ENCODE results near the gene ISY1. TPM values are rescaled to one million over a fixed set of nuclear protein-coding genes. Genes with fewer than 3 reads are reported as not detected.

Gene ISY1
- total RNA-seq, 1 donor from 2014 or later, result 23.6 TPM

DNA sequence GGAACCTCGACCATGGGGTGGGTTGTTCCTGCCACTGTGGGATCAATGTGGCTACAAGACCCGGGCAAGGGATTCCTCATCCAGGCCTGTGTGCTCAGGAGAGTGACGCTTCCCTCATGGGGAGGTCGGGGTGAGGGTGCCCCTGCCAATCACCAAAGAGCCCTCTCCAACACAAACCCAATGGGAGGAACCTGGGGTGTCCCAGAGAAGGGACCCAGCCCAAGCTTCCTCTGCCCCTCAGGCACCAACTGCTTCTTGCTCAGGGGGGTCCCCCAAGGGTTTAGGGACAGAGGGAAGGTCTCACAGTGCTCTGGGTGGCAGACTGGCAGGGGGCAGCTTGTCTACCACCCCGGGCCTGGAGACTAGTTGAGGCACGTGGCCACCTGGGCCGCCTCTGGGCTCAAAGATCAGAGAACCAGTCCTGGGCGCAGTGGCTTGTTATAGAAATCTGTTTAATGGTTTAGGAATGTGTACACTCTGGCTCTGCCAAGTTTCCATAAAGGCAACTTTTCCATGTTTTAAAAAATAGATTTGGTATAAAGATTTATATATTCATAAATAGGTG is 73.6 kb downstream of the ISY1 start:
- peak; percentile 40 for DNase-seq (ENCODE audit: low spot score)

DNA sequence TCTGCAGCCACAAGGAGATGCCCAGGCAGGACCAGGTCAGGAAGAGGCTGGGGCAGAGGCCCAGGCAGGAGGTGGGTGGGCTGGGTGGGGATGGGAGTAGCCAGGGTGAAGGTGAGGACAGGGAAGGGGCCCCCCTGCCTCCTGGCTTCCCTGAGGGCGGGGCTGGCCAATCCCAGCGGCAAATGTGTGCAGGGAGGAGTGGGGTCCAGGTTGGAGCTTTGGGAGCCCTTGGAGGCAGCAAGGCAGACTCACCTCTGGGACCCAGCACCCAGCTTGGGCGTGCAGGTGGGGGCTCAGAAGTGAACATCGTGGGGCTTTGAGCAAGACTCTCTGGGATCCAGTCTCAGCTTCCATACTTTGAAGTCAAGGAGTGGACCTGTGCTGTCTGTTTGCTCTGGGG is 75.0 kb downstream of the ISY1 start:
- no peak for DNase-seq (ENCODE audit: low spot score)

DNA sequence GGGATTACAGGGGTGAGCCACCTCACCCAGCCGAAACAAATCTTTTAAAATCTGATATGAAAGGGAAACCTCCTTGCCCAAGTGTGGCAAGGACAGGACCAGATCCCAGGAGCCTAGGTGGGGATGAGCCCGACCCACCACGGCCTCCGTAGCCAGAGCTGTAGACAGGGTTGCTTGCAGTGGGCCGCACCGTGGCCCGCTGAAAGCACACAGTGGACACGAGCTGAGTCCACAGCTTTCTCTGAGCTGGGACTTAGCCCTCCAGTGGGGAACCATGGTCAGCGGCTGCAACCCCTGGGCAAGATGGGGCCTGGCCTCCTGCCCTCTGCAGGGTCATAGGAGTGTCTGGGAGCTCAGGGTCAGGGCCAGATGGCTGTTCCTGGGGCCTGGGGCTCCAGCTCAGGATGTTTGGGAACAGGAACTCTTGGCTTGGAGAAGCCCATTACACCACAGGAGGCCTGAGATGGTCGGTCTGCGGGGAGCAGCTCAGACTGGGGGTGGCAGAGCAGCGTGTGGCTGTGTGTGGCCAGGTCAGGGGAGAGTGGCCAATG is 75.6 kb downstream of the ISY1 start:
- no peak for DNase-seq (ENCODE audit: low spot score)

DNA sequence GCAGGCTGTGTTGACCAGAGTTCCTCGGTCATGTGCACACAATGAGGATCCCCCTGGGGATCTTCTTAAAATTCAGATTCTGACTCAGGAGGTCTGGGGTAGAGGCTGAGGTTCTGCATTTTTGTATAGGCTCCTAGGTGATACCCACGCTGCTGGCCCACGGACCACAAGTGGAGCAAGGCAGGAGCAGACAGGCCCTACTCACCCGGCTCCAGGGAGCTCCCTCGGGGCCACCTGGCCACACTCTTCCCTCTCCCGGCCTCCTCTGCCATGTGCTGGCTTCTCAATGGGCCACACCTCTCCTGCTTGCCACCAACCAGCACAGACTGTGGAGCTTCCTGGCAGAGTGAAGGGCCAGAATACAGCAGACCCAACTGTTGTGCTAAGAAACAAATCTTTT is 76.4 kb downstream of the ISY1 start:
- DNase-seq (ENCODE audit: low spot score), result no peak

DNA sequence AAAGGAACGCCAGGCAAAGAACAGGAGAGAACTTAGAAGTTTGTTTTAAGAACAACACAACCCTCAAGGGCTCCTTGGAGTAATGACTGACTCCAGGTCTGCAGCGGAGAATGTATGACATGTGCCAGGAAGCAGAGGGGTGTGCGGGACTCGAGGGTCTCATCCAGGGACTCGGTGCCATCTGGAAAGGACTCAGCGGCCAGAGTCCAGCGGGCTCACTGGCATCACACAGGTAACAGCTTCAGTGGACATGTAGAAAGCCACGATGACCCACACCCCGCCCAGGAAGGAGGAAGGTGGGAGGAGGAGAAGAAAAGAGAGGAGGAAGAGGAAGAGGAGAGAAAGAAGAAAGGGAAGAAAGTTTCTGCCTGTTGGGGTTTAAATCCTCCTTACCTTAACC is 78.8 kb downstream of the ISY1 start:
- no peak for DNase-seq (ENCODE audit: low spot score)

DNA sequence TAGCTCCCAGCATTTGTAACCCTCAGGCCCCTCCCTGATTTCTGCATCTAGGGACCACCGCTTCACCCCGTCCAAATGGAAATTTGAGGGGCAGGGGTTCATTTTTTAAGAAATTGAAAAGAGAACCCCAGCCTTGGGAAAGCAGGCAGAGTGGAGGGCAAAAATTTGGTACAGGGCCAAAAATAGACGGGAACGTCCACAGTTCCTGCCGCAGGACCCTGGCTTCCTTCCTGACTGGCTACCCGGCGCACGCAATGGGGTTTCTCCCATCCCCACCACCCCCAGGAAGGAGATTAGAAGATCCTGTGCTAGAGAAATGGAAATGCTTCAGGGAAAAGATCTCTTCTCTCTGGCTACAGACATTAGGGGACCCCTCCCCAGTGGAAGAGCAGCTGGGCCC is 79.4 kb downstream of the ISY1 start:
- DNase-seq (ENCODE audit: low spot score), result no peak

DNA sequence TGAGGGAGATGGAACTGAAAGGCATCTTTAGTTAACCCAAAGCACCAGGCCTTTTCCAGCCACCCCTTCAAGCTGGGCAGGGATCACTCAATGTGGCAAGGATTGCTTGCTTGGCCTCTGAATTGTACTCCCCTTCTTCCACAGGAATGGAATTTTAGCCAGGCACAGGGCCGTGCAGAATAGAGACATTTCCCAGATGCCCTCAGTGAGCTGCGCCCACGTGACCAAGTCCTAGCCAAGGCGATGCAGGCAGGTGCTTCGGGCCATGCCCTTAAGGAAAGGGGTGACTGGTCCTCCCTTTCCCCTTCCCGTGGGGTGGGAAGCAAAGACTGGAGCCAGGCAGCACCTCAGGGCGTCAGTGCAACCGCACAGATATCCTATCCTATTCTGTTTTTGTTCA is 82.4 kb downstream of the ISY1 start:
- no peak for DNase-seq (ENCODE audit: low spot score)

Other genes with a start within 250 kb of the ISY1 start
- 3.3 TPM for gene CFAP92, start 167.0 kb downstream of the ISY1 start, total RNA-seq
- 25.1 TPM for gene EFCC1, start 159.8 kb downstream of the ISY1 start, total RNA-seq
- gene GP9, start 100.3 kb downstream of the ISY1 start, total RNA-seq, result not detected
- gene RAB43, start 39.3 kb downstream of the ISY1 start, total RNA-seq, result 36.2 TPM
- 315 TPM for gene CNBP, start 22.8 kb upstream of the ISY1 start, total RNA-seq
- gene COPG1, start 88.5 kb upstream of the ISY1 start, total RNA-seq, result 216 TPM
- gene HMCES, start 117.8 kb upstream of the ISY1 start, total RNA-seq, result 44.3 TPM

All from mucosa of gallbladder (tissue), 1 donor.